CD4-positive, alpha-beta T cell treated with Interleukin-4 for 4 hours (primary cell): ENCODE measurements around the gene ZNF384.
"Not testable (repeated sequence)": the region's sequence is repeated elsewhere in the genome, so short reads cannot be mapped to it uniquely, and the experiment has no call there.

Experiments
- DNase-seq: peaks from one replicate; pipeline ENCODE4 v3.0.0-alpha.2; 2020

Gene ZNF384

GRCh38 chr12:6688999-6689882, at the start of gene ZNF384:
Gene ZNF384, minus strand, starts transcription at chr12:6689375. Its CDS starts 9,855 bp downstream, at chr12:6679520.
- DNase-seq, result peak; percentile 99

- DNase-seq, result no peak
Observed at GRCh38 chr12:6736754-6737153, 47.6 kb upstream of the ZNF384 start.

GRCh38 chr12:6735448-6736191, 46.4 kb upstream of the ZNF384 start:
- DNase-seq, result peak; percentile 40

DNA sequence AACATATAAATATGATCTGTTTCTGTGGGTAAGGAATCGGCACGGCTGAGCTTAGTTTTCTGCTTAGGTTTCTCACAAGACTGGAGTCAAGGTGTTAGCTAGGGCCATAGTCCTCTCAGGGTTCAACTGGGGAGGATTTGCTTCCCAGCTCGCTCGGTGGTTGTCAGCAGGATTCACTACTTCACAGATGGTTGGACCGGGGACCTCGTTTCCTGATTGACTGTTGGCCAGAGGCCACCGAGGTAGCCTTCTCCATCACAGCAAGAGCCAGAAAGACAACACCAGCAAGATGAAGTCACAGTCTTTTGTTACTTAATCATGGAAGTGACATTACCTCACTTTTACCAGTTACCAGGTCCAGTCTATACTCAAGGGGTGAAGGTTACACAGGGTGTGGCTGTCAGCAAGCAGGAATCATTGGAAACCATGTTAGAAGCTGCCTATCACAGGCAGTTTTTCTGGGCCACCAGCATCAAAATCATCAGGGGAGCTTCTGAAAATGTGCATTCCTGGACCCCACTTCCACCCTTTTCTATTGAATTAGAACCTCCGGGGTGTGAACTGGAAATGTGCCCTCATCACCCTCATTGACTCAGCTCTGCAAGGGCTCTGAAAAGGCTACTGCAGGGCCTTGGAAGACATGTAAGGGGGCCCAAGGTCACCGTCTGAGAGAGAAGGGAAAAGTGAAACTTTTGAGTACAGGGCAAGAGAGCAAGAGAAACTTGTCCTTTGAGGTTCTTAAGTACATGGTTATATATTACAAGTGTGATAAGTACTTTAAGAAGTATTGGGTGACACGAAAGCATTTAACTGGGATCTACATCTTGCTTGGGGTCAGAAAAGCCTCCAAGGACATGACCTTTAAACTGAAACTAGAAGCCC, 45.6 kb upstream of the ZNF384 start:
- DNase-seq, result no peak

GRCh38 chr12:6730169-6730568, 41.0 kb upstream of the ZNF384 start:
- DNase-seq, result no peak

- DNase-seq, result no peak
Observed at GRCh38 chr12:6729186-6729585, 40.0 kb upstream of the ZNF384 start.

GRCh38 chr12:6725350-6725749, 36.2 kb upstream of the ZNF384 start:
- no peak for DNase-seq

DNA sequence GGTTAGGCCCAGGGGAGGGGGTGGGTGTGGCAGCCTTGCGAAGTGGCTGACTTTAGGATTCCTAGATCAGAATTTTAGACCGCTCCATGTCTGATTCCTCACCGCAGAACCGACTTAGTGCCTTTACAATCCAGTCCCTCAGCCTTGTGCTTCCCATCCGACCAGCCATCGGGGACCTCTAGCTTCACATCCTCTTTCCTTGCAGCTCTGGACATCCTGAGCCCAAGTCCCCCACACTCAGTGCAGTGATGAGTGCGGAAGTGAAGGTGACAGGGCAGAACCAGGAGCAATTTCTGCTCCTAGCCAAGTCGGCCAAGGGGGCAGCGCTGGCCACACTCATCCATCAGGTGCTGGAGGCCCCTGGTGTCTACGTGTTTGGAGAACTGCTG, 35.2 kb upstream of the ZNF384 start:
- peak; percentile 19 for DNase-seq

- DNase-seq, result peak; percentile 99
Observed at GRCh38 chr12:6723607-6724408, 34.6 kb upstream of the ZNF384 start, which contains the start of gene COPS7A. Gene COPS7A, plus strand, starts transcription at chr12:6724046. Its CDS starts 611 bp downstream, at chr12:6724657.

GRCh38 chr12:6722863-6723262, 33.7 kb upstream of the ZNF384 start:
- no peak for DNase-seq

DNA sequence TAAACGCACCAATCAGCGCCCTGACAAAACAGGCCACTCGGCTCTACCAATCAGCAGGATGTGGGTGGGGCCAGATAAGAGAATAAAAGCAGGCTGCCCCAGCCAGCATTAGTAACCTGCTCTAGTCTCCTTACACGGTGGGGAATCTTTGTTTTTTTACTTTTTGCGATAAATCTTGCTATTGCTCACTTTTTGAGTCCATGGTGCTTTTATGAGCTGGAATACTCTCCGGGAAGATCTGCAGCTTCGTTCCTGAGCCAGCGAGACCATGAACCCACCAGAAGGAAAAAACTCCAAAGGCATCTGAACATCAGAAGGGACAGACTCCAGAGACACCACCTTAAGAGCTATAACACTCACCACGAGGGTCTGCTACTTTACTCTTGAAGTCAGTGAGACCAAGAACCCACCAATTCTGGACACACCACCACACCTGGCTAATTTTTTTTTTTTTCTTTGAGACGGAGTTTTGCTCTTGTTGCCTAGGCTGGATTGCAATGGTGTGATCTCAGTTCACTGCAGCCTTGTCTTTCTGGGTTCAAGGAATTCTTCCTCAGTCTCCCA, 27.8 kb upstream of the ZNF384 start:
- no peak for DNase-seq

- not testable (repeated sequence) for DNase-seq
Observed at GRCh38 chr12:6716031-6716873, 27.1 kb upstream of the ZNF384 start.

GRCh38 chr12:6708960-6709394, 19.8 kb upstream of the ZNF384 start:
- DNase-seq, result no peak

GRCh38 chr12:6708351-6708750, 19.2 kb upstream of the ZNF384 start:
- not testable (repeated sequence) for DNase-seq

GRCh38 chr12:6703631-6704030, 14.5 kb upstream of the ZNF384 start:
- DNase-seq, result no peak

- DNase-seq, result no peak
Observed at GRCh38 chr12:6701078-6701768, 12.0 kb upstream of the ZNF384 start.

DNA sequence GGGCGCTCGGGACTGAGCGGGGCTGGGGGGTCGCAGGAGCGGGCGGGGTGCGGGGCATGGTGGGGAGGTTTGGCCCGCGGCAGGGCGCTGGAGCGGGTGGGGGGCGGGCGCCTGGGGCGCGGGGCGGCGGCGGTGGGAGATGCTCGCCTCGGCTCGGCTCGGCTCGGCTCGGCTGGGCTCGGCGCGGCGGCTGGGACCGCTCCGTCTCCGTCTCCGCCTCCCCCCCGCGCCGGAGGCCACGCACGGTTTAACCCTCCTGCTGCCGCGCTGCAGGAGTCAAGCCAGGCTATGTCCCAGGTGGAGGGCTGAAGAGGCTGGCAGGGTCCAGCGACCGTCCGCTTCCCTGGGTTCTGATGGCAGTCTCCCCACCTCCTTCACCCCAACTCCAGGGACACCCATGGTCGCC, 11.5 kb upstream of the ZNF384 start, which contains the start of gene PIANP:
Gene PIANP, minus strand, starts transcription at position 170 of the 406 bp plus-strand sequence. CDS start 2,754 bp downstream, outside the sequence.
- peak; percentile 15 for DNase-seq

DNA sequence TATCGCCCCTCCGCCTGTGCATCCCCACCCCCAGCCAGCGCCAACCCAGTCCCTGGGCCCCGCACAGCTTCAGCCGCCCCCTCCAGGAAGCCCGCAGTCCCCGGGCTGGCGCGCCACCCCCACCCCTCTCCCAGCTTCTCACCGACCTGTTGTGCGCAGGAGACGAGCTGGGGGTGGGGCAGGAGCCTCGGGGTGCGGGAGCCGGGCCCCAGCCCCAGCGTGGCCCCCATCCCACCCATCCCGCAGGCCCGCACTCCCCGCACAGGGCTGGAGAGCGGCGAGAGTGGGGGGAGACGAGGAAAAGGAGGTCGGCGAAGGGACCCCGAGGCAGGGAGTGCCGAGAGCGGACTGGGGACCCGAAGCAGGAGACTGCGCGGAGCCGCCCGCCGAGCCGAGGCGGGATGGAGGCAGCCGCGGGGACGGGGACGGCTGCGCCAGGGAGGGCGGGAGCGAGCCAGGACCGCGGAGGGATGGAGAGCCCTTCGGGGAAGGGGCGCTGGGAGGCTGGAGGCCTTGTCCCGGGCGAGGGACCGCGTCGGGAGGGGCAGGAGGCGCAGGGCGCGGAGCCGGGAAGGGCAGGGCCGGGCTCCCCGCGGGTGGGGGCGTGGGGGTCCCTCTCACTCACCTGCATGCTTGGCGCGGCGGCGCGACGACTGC, 10.9 kb upstream of the ZNF384 start:
- DNase-seq, result no peak
